Measurements from ENCODE around the gene TRAPPC1.

The TRAPPC1 gene

GRCh38 chr17:7931709-7932482 is at the start of gene TRAPPC1, which contains the start of gene CNTROB:
TSS of gene TRAPPC1 (minus strand) at chr17:7931946. CDS start at chr17:7931829, 117 bp downstream.
TSS of gene CNTROB (plus strand) at chr17:7932206. CDS start at chr17:7933080, 874 bp downstream.
- DNase-seq (ENCODE audit: low read depth): peak; percentile 96
- no peak for TF ChIP-seq CTCF (conservative IDR thresholded peaks at IDR 0.05; ENCODE audit: low read depth, low read length)
- H3K4me3 ChIP-seq (ENCODE audit: low read length): peak within 1 kb of the TSS; percentile 99

- no peak for TF ChIP-seq CTCF (conservative IDR thresholded peaks at IDR 0.05; ENCODE audit: low read depth, low read length)
- no peak overlapping the region for H3K4me3 ChIP-seq (ENCODE audit: low read length)
- DNase-seq (ENCODE audit: low read depth): no peak
Observed at GRCh38 chr17:7977805-7978204, 46.1 kb upstream of the TRAPPC1 start.

- no peak for DNase-seq (ENCODE audit: low read depth)
- no peak overlapping the region for H3K4me3 ChIP-seq (ENCODE audit: low read length)
- no peak for TF ChIP-seq CTCF (conservative IDR thresholded peaks at IDR 0.05; ENCODE audit: low read depth, low read length)
Observed at GRCh38 chr17:7977039-7977438, 45.3 kb upstream of the TRAPPC1 start.

GRCh38 chr17:7974638-7975131 is 42.9 kb upstream of the TRAPPC1 start:
- DNase-seq (ENCODE audit: low read depth): no peak
- no peak for TF ChIP-seq CTCF (conservative IDR thresholded peaks at IDR 0.05; ENCODE audit: low read depth, low read length)
- no peak overlapping the region for H3K4me3 ChIP-seq (ENCODE audit: low read length)

- H3K4me3 ChIP-seq (ENCODE audit: low read length): no peak overlapping the region
- DNase-seq (ENCODE audit: low read depth): no peak
- peak; percentile 26 for TF ChIP-seq CTCF (conservative IDR thresholded peaks at IDR 0.05; ENCODE audit: low read depth, low read length)
Observed at GRCh38 chr17:7972131-7972785, 40.5 kb upstream of the TRAPPC1 start.

GRCh38 chr17:7971651-7972050 is 39.9 kb upstream of the TRAPPC1 start:
- no peak overlapping the region for H3K4me3 ChIP-seq (ENCODE audit: low read length)
- TF ChIP-seq CTCF (conservative IDR thresholded peaks at IDR 0.05; ENCODE audit: low read depth, low read length): no peak
- DNase-seq (ENCODE audit: low read depth): no peak

Measured in retinal pigment epithelial cell (primary cell).